Cortex of kidney (tissue), 1 donor: ENCODE results near the gene COL25A1.
"Not testable (repeated sequence)": the region's sequence is repeated elsewhere in the genome, so short reads cannot be mapped to it uniquely, and the experiment has no call there.

Experiments
- DNase-seq: peaks from one replicate; lab custom pipeline; 2025; lab: John Stamatoyannopoulos, UW

Gene COL25A1

GRCh38 chr4:109049926-109050325, 252.5 kb downstream of the COL25A1 start:
- no peak for DNase-seq

- no peak for DNase-seq
Observed at GRCh38 chr4:109046471-109047201, 255.8 kb downstream of the COL25A1 start.

DNA sequence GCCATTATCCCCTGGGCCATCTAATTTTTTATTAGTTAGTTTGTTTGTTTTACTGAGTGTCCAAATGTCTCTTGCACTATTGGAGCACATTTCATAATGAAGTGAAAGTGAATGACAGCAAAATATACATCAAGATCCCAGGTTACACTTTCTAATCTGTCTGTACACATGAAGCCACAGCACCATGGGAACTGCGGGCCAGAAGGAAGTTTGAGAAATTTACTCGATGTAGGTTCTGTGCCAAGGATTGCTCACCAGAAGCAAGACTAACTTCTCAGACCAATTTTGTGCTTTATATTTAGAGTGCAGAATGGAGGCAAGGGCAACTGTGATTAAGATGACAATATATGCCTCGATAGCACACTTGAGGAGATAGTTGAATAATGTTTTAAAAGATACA, 258.0 kb downstream of the COL25A1 start:
- DNase-seq, result no peak

DNA sequence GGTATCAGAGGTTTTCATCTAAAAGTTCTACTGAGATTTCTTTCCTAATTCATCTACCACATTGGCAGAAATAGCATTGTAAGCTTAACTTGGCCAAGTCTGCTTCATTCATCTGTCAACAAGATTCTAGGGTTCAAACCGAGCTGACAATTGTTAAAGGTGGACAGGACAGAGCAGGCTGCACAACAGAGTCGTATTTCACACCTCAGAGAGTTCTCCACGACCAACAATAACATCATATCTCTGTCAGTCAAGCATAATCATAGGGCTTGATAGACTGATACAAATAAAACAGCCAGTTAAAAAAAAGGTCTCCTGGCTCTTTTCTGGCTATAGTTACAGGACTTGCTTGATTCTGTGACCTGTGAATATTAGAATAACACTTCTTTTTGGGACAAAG, 259.2 kb downstream of the COL25A1 start:
- DNase-seq, result no peak

DNA sequence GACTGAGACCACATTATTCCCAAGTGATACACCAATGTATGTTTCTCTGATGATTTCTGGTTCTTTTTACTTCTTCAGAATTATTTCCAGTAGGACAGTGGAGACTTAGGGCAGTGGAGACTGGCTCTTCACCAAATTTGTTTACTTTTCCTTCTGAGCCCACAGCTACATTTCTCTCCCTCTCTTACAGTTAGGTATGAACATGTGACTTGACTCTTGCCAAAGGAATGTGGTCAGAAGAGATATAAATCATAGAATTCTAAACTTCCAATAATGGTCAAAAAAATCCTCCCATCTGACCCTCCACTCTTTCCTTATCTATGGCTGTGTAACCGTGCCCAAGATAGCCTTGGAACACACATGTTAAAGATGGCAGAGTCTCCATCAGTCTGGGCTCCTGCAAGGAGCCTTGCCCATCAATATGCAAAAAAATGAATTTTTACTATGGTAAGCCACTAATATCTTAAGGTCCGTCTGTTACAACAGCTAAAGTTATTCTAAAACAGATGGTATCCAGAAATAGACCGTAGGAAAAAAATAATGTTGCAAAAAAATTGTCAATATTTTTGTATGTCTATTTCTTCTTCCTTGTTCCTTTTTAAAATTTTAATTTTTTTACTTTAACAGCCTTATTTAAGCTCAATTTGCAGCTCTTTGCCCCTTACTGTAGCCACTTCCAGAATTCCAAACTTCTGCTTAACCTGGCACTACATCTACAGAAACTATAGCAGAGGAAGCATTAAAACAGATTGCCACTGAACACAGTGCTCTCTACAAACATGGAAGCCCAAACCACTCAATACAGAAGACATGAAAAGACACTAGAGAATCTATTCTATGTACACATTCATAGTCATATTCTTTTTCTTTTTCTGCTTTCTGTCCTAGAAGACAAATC, 260.7 kb downstream of the COL25A1 start:
- no peak for DNase-seq

DNA sequence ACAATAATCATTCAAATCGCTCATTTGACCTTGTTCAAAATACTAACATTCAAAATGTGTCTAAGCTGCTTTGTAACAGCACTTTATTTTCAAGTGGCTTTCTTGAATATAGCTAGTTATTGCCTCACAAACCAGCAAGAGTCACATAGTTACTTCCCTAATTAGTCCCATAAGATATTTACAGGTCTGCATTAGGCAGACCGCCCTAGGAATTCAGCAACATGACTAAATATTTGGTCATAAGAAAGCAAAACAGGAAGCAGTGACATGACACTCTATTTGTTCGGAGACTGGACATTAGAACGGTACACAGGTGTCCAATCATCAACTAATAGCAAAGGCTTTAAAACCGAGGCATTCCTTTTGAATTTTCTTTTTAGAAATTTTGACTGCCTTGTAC, 262.0 kb downstream of the COL25A1 start:
- no peak for DNase-seq

DNA sequence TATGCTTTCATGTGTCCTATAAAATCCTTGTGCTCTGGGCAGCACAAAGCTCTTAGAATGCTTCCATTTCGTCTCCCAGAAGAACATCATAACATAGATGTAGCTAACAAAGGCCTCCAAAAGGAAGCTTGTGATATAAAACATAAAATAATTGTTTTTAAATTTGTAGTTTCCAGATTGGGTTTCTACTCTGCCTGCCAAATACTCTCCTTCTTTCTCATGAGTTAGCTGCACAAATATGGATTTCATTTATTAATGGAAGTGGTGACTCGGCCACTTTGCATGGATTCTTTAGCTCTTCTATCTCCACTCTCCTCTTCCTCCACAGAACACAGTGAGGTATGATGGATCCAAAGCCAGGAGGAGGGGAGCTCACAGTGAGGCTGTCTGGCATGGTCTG, 265.4 kb downstream of the COL25A1 start:
- DNase-seq, result no peak

GRCh38 chr4:109033993-109034392, 268.5 kb downstream of the COL25A1 start:
- no peak for DNase-seq

GRCh38 chr4:109032671-109033070, 269.8 kb downstream of the COL25A1 start:
- DNase-seq, result no peak

DNA sequence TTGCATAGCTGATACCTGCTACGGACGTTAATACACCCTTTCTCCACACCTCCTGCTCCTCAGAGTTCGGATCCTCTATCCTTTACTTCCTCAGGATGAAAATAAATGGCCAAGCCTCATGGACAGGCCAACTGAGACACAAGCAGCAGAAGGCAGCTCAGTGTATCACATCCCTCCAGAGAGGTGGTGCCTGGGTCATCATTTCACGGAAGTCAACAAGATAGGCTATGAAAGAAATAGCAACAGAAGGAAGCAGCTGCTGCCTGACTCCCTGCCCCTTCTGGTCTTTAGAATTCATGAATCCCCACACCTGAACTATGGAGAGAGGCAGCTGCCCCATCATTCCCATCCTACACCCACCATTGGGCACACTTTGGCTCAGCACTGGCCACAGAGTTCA, 272.5 kb downstream of the COL25A1 start:
- DNase-seq, result no peak

DNA sequence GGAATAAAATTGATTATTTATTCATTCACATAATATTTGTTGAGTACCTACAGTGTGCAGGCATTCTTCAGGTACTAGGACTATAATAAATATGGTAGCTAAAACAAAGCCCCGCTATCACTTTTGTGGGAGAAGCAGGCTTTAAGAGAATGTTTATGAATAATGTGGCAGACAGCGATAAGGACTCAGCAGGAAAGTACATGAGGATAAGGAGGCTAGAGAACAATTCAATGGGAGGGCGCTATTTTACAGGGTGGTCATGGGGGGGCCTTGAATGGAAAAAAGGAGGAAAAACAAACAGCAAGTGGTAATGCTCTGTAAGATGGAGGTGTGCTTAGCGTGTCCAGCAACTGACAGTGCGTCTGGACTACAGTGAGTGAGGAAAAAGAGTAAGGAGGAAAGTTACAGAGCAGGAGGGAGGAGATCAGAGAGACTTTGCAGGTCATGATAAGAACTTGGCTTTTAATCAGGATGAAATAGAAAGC, 275.4 kb downstream of the COL25A1 start:
- no peak for DNase-seq

DNA sequence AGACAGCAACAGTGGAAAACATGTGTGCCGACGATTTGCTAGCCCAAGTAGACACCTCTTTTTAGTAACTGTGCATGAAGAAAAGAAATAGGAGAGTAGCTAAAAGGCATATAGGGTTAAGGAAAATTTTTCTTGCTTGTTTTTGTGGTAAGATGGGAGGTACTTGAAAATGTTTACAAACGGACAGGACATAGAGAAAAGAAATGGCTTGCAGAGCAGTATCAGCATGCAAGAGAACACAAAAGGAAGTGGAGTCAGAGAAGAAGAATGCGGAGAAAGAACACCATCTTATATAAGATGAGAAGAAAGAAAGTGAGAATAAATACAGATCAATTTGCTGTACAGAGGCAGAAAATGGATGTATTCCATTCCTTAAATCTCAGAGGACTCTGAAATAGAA, 275.9 kb downstream of the COL25A1 start:
- DNase-seq, result no peak

- DNase-seq, result no peak
Observed at GRCh38 chr4:109025471-109026076, 276.9 kb downstream of the COL25A1 start.

DNA sequence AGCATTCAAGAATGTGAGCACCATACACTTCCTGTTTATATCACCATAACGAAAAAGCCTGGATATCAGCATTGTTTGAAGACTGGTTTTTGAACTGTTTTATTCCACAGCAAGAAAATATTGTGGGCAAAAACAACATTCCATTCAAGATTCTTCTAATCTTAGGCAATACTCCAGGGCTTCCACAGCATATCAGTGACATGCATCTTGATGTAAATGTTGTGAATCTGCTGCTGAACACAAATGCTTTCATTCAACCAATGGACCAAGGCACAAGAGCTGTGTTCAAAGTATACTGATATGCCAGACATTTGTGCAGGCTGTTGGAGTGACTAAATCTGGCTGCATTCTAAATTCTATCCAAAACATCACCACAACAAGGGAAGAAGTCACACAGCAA, 279.5 kb downstream of the COL25A1 start:
- DNase-seq, result no peak

GRCh38 chr4:109021630-109022029, 280.8 kb downstream of the COL25A1 start:
- not testable (repeated sequence) for DNase-seq

GRCh38 chr4:109020861-109021260, 281.6 kb downstream of the COL25A1 start:
- DNase-seq, result no peak

- no peak for DNase-seq
Observed at GRCh38 chr4:109016200-109016599, 286.3 kb downstream of the COL25A1 start.

DNA sequence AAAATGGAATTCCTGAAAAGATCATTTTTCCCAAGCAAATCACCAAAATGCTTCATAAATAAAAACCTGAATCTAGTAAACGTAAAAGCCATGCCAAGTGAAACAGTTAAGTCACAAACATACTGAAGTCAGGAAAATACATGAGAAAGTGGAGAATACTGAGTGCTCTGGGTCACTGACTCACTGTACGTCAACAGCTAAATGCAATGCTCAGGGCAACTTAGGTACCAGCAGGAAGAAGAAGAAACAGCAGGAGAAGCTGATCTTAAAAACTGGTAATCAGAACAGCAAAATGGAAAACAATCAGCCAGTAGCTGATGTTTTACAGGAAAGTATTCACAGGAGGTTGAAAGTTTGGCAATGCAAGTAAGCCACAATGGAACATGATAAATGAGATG, 287.0 kb downstream of the COL25A1 start:
- DNase-seq, result no peak

DNA sequence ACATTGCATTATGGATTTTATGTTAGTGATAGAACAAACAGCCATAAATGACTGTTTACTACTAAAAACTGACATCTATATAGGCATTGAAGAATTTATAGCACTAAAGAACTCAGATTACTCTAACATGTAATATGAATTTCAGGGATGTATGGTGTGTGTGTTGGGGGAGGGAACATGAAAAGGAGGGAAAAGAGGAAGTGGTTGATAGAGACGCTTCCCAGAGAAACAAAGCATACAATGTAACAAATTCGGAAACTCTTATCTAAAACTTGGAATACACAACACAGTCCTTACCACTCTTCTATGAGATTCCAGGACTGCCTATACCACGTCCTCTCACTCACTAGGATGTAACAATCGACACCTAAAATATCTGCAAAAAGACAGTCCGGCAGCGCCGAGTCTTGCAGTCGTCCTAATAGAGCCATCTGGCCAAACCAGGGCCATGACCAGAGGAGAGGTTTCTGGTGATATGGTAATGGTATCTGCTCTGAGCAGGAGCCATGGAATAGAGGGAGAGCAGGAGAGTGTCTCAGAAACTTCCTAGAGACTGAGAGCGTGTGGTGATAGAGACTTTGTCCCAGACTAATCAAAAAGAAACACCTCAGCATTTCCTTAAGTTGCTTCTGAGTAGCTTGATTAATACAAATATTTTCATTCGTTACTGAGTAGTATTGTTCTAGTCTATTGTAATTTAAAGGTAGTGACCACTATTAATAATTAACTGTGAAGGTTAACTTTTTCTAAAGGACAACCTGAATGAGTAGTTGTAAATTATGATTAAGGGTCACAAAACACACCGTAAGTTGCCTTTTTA, 287.7 kb downstream of the COL25A1 start:
- no peak for DNase-seq

GRCh38 chr4:109012286-109012880, 290.1 kb downstream of the COL25A1 start:
- DNase-seq, result no peak

DNA sequence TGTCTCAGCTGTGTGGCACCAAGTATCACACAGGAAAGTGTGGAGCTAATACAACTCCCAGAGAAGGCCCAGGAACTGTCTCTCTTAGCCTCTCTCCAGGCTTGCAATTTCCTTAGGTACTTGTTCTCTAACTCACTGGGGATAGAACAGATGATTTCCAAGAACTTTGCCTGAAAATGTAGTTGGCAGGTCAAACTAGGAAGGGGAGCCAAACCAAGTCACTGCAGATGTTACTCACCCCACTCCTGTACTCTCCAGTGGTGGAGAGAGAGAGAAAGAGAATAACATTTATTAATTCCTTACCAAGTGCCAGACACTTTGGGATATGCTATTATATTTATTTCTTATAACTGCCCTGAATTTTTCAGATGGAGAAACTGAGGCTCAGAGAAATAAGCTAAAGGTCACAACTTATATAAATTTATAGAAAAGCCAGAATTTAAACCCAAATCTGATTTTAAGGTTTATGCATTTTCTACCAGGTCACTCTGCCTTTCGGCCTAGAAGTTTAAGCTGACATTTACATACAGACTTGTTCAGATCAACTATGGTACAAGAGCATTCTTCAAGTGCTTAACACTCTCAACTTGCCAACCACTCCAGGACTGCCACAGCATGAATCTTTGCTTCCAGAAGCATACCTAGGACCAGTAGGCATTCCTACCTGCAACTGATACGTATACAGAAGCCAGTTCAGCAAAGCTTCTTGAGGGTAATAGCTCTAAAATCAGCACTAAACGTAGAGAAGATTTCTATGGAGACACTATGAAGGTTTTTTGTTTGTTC, 291.0 kb downstream of the COL25A1 start:
- no peak for DNase-seq
